ENCODE measurements around the gene ZNF274. TPM values are rescaled to one million over a fixed set of nuclear protein-coding genes. Genes with fewer than 3 reads are reported as not detected.
"Not testable (repeated sequence)": the region's sequence is repeated elsewhere in the genome, so short reads cannot be mapped to it uniquely, and the experiment has no call there.

The ZNF274 gene
- total and polyA plus RNA-seq, 10 of the 15 experiments (the other 5 are each of a cell fraction or from before 2014, with no cell fraction given) = 2.7 to 17.6 (median 14.3) TPM

DNA sequence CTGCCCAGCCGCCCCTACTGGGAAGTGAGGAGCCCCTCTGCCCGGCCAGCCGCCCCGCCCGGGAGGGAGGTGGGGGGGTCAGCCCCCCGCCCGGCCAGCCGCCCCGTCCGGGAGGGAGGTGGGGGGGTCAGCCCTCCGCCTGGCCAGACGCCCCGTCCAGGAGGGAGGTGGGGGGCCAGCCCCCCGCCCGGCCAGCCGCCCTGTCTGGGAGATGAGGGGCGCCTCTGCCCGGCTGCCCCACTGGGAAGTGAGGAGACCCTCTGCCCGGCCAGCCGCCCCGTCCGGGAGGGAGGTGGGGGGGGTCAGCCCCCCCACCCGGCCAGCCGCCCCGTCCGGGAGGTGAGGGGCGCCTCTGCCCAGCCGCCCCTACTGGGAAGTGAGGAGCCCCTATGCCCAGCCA lies 35.4 kb upstream of the ZNF274 start:
- ATAC-seq; RAD21 ChIA-PET (ENCODE audit: unreplicated experiment); H3K27ac ChIP-seq (ENCODE audit: control insufficient read depth, insufficient read depth); SMC1A ChIA-PET (ENCODE audit: uncharacterized antibody, unreplicated experiment); H3K9ac ChIP-seq (ENCODE audit: control insufficient read depth, insufficient read depth, low read length); intact Hi-C loops (cut with micrococcal nuclease; ENCODE audit: unreplicated experiment); DNase-seq (ENCODE audit: low read depth, low spot score); POLR2A ChIA-PET; FAIRE-seq; H3K79me2 ChIP-seq (ENCODE audit: control insufficient read depth, insufficient read depth, low read length); H3K9me3 ChIP-seq (replicated peaks; ENCODE audit: control insufficient read depth, insufficient read depth, low read length); CTCF ChIA-PET; H3K4me2 ChIP-seq (ENCODE audit: control insufficient read depth, insufficient read depth); in situ Hi-C loops (cut with MboI); BruUV-seq (replicated peaks); H3K4me1 ChIP-seq (ENCODE audit: control insufficient read depth, insufficient read depth, low read length); H4K20me1 ChIP-seq (ENCODE audit: control insufficient read depth, insufficient read depth); H3K36me3 ChIP-seq (ENCODE audit: control insufficient read depth in 2 of 2, insufficient read depth in 2 of 2, low read length in 1 of 2); H3K4me3 ChIP-seq; H2AFZ ChIP-seq (ENCODE audit: control insufficient read depth, low read depth, low read length); H3K27me3 ChIP-seq (replicated peaks in 1 of 2; ENCODE audit: control insufficient read depth in 2 of 2, insufficient read depth in 2 of 2, low read length in 1 of 2): not testable (repeated sequence)
- WGBS (ENCODE audit: insufficient coverage, insufficient replicate concordance, low lambda C conversion rate, missing lambda C conversion rate) = 96% methylated on average over 12 of the region's 28 CpGs

DNA sequence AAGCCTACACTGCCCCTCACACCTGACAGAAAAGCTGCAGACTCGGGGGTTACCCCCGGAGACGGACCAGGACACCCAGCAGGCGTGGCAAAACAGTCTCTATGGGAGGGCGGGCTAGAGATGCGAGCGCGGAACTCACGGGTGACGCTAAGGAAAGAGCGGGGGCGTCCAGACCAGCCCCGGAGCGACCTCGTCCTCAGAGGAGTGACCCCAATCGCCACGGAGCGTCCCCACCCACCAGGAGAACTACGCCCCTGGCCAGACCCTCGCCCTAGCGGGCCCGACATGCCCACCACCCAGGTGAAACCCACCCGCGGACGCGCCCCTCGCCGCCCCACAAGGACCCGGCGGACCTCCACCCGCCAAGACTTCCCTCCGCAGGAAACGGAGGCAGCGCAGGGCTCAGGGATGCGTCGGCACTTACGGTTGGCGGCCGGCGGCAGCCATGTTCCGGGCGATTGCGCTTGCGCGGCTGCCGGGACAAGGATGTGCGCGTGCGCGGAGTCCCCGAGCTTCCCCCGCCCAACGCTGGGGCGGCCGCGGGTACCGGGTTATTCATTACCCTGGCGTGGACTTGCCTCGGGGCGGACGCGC lies 32.4 kb upstream of the ZNF274 start, which contains the start of gene ZNF329:
Gene ZNF329 (minus strand): TSS at position 462 of the 594 bp plus-strand sequence. CDS start 21,286 bp downstream, outside the sequence.
- ATAC-seq (peak; percentile 98), FAIRE-seq (no peak), DNase-seq (ENCODE audit: low read depth, low spot score) (peak; percentile 32)
- POLR2A ChIA-PET = no interaction called here
- whole genome bisulfite sequencing (ENCODE audit: insufficient coverage, insufficient replicate concordance, low lambda C conversion rate, missing lambda C conversion rate) = 1% methylated on average over 62 of the region's 62 CpGs
- H3K4me1 ChIP-seq (ENCODE audit: control insufficient read depth, insufficient read depth, low read length) = no peaks in the 10 kb centered on the region
- H3K27me3 ChIP-seq (replicated peaks in 1 of 2; ENCODE audit: control insufficient read depth in 2 of 2, insufficient read depth in 2 of 2, low read length in 1 of 2) = no peaks in the 10 kb centered on the region
- BruUV-seq (replicated peaks) = no TSS peak
- H3K9me3 ChIP-seq (replicated peaks; ENCODE audit: control insufficient read depth, insufficient read depth, low read length) = peaks cover 5% of the 10 kb centered on the region; the same call in 2 of the 3 replicates
- peak within 1 kb of the TSS; percentile 69; the same call in 1 of the 2 replicates for H3K9ac ChIP-seq (ENCODE audit: control insufficient read depth, insufficient read depth, low read length)
- H3K79me2 ChIP-seq (ENCODE audit: control insufficient read depth, insufficient read depth, low read length) = no peaks in the 10 kb centered on the region
- RAD21 ChIA-PET (ENCODE audit: unreplicated experiment) = interaction anchor here (0.6 kb wide), 1 partner anchor 228 kb away, joined by 3 read pairs; no protein-coding TSS in a partner anchor
- CTCF ChIA-PET = no interaction called here
- SMC1A ChIA-PET (ENCODE audit: uncharacterized antibody, unreplicated experiment) = no interaction called here
- peak within 1 kb of the TSS; percentile 72 for H3K4me3 ChIP-seq
- intact Hi-C loops (cut with micrococcal nuclease; ENCODE audit: unreplicated experiment) (no loop called here), in situ Hi-C loops (cut with MboI) (no loop called here)
- H3K36me3 ChIP-seq (ENCODE audit: control insufficient read depth in 2 of 2, insufficient read depth in 2 of 2, low read length in 1 of 2) = no peaks in the 10 kb centered on the region
- peak within 1 kb of the TSS; percentile 96 for H2AFZ ChIP-seq (ENCODE audit: control insufficient read depth, low read depth, low read length)
- H3K4me2 ChIP-seq (ENCODE audit: control insufficient read depth, insufficient read depth) = peak within 1 kb of the TSS; percentile 86
- no peaks in the 10 kb centered on the region for H4K20me1 ChIP-seq (ENCODE audit: control insufficient read depth, insufficient read depth)
- H3K27ac ChIP-seq (ENCODE audit: control insufficient read depth, insufficient read depth) = peak within 1 kb of the TSS; percentile 72
- TF ChIP-seq, protein P1, sequence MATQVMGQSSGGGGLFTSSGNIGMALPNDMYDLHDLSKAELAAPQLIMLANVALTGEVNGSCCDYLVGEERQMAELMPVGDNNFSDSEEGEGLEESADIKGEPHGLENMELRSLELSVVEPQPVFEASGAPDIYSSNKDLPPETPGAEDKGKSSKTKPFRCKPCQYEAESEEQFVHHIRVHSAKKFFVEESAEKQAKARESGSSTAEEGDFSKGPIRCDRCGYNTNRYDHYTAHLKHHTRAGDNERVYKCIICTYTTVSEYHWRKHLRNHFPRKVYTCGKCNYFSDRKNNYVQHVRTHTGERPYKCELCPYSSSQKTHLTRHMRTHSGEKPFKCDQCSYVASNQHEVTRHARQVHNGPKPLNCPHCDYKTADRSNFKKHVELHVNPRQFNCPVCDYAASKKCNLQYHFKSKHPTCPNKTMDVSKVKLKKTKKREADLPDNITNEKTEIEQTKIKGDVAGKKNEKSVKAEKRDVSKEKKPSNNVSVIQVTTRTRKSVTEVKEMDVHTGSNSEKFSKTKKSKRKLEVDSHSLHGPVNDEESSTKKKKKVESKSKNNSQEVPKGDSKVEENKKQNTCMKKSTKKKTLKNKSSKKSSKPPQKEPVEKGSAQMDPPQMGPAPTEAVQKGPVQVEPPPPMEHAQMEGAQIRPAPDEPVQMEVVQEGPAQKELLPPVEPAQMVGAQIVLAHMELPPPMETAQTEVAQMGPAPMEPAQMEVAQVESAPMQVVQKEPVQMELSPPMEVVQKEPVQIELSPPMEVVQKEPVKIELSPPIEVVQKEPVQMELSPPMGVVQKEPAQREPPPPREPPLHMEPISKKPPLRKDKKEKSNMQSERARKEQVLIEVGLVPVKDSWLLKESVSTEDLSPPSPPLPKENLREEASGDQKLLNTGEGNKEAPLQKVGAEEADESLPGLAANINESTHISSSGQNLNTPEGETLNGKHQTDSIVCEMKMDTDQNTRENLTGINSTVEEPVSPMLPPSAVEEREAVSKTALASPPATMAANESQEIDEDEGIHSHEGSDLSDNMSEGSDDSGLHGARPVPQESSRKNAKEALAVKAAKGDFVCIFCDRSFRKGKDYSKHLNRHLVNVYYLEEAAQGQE (IDR thresholded peaks at IDR 0.05; ENCODE audit: low read depth, low read length) = no peak
- TF ChIP-seq, protein P2, sequence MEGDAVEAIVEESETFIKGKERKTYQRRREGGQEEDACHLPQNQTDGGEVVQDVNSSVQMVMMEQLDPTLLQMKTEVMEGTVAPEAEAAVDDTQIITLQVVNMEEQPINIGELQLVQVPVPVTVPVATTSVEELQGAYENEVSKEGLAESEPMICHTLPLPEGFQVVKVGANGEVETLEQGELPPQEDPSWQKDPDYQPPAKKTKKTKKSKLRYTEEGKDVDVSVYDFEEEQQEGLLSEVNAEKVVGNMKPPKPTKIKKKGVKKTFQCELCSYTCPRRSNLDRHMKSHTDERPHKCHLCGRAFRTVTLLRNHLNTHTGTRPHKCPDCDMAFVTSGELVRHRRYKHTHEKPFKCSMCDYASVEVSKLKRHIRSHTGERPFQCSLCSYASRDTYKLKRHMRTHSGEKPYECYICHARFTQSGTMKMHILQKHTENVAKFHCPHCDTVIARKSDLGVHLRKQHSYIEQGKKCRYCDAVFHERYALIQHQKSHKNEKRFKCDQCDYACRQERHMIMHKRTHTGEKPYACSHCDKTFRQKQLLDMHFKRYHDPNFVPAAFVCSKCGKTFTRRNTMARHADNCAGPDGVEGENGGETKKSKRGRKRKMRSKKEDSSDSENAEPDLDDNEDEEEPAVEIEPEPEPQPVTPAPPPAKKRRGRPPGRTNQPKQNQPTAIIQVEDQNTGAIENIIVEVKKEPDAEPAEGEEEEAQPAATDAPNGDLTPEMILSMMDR (IDR thresholded peaks at IDR 0.05 in 2 of 3, conservative IDR thresholded peaks at IDR 0.05 in 1 of 3; ENCODE audit: control insufficient read depth in 2 of 3, extremely low read depth in 1 of 3, insufficient read depth in 1 of 3, low read depth in 3 of 3, low read length in 3 of 3) = no peak
- TF ChIP-seq, protein P3, sequence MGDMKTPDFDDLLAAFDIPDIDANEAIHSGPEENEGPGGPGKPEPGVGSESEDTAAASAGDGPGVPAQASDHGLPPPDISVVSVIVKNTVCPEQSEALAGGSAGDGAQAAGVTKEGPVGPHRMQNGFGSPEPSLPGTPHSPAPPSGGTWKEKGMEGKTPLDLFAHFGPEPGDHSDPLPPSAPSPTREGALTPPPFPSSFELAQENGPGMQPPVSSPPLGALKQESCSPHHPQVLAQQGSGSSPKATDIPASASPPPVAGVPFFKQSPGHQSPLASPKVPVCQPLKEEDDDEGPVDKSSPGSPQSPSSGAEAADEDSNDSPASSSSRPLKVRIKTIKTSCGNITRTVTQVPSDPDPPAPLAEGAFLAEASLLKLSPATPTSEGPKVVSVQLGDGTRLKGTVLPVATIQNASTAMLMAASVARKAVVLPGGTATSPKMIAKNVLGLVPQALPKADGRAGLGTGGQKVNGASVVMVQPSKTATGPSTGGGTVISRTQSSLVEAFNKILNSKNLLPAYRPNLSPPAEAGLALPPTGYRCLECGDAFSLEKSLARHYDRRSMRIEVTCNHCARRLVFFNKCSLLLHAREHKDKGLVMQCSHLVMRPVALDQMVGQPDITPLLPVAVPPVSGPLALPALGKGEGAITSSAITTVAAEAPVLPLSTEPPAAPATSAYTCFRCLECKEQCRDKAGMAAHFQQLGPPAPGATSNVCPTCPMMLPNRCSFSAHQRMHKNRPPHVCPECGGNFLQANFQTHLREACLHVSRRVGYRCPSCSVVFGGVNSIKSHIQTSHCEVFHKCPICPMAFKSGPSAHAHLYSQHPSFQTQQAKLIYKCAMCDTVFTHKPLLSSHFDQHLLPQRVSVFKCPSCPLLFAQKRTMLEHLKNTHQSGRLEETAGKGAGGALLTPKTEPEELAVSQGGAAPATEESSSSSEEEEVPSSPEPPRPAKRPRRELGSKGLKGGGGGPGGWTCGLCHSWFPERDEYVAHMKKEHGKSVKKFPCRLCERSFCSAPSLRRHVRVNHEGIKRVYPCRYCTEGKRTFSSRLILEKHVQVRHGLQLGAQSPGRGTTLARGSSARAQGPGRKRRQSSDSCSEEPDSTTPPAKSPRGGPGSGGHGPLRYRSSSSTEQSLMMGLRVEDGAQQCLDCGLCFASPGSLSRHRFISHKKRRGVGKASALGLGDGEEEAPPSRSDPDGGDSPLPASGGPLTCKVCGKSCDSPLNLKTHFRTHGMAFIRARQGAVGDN (IDR thresholded peaks at IDR 0.05) = no peak
- TF ChIP-seq BCL11A (IDR thresholded peaks at IDR 0.05; ENCODE audit: low read depth, low read length) = no peak
- no peak for TF ChIP-seq ETV6 (conservative IDR thresholded peaks at IDR 0.05 in 1 of 2, IDR thresholded peaks at IDR 0.05 in 1 of 2; ENCODE audit: borderline replicate concordance in 1 of 2, low read depth in 1 of 2)
